ENCODE measurements around the gene SLC8A1.

SLC8A1 gene

GRCh38 chr2:40273734-40274182 lies 178.1 kb downstream of the SLC8A1 start:
- no peak for DNase-seq (ENCODE audit: low spot score)

- no peak for DNase-seq (ENCODE audit: low spot score)
These were observed 180.8 kb downstream of the SLC8A1 start for GRCh38 chr2:40271094-40271493.

GRCh38 chr2:40270372-40270771 lies 181.5 kb downstream of the SLC8A1 start:
- DNase-seq (ENCODE audit: low spot score): no peak

GRCh38 chr2:40268566-40268965 lies 183.3 kb downstream of the SLC8A1 start:
- DNase-seq (ENCODE audit: low spot score): no peak

GRCh38 chr2:40266201-40266600 lies 185.7 kb downstream of the SLC8A1 start:
- no peak for DNase-seq (ENCODE audit: low spot score)

DNA sequence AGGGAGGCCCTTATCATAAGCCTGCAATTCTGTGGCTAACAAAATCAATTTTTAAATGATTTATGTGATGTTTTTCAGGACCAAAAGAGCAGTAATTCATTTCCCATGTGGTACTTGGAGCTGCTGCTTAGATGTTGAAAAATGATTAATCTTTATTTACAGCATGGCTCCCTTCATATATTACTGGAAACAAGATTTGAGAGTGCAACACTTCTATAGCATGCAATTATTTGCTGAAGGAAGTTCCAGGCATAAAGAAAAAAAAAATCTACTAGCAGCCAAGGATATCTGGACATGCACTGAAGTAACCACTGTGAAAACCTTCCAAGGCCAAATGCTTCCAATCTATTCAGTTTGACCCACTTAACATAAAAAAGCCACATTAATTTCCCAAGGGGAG lies 186.3 kb downstream of the SLC8A1 start:
- DNase-seq (ENCODE audit: low spot score): no peak

DNA sequence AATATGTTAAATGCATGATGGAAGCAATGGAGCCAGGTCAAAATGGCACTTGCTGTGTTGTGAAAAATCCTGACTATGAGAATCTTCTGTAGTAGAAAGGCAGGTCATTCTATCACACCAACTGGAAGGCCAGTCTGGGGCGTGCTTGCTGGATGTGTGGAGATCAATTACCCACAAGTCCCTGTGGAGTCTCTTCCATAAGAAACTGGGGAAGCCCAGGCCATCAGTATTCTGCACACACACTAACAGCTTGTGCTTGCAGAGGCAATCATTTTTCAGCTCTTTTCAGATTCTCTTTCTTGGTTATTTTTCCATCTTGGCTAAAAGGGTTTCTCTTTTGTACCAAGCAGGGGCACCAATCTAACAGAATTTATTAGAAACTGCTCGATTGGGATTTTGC lies 190.8 kb downstream of the SLC8A1 start:
- DNase-seq (ENCODE audit: low spot score): no peak

DNA sequence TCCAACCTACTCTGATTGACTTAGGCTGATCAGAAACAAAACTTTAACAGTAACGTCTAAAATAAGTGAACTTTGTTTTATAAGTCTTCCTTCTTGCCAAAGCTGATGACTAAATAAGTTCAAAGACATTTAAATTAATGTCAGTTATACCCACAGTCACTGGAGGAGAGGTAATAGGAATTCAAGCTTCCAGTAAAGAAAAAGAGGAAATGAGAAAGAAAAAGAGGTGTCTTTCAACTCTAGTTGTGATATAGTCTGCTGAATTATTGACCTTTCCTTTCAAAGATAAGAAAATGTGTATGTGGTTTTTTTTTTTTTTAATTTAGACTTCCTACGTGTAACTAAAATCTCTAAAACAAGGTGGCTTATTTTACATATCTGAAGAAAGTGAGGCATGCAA lies 191.5 kb downstream of the SLC8A1 start:
- no peak for DNase-seq (ENCODE audit: low spot score)

GRCh38 chr2:40259900-40260299 lies 192.0 kb downstream of the SLC8A1 start:
- no peak for DNase-seq (ENCODE audit: low spot score)

DNA sequence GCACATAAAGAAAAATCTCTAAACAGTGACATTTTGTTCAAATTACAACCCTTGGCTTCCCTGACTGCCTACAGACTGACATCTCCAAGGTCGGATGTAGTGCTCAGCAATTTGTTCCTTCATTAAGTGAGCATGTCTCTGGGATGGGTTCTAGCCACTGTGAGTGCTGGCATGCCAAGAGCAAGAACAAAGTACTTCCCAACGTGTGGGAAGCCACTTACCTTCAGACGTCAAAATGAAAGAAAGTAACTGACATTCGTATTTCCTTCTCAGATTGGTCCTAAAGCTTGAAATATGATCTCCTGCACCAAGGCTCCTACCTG lies 193.8 kb downstream of the SLC8A1 start:
- no peak for DNase-seq (ENCODE audit: low spot score)

DNA sequence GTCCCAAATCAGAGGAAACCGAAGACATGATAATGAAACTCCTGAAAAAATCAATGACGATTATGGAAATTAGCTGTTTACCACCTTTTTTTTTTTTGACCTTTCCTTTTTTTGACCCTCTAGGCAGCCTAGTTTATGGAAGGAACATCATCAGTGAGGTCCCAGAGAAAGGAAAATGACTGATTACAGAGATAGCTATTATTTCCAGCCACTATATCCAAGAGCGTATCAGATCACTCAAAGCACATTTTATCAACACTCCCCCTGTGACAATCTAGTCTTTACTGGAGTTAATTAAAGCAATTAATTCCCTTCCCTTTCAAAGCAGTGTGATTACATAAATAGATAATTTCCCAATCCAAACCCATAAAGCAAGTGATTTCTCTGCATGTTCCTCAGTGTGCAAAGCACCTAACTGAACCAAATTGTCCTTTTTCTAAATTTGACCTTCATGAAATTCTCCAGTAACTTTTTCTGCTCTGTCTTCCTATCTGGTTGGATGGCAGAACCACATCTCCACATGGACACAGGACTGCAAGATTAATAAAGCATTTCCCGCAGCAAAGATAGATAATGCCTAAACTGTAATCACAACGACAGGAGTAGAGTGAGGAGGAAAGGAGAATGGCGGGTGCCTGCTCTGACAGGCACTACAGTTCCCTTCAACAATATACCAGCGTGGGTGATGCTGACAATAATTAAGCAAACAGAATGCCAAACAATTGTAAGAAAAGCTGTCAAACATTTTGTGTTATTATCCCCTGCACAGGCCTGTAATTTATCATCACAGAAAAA lies 194.4 kb downstream of the SLC8A1 start:
- no peak for DNase-seq (ENCODE audit: low spot score)

- DNase-seq (ENCODE audit: low spot score): peak; percentile 33
These were observed 195.2 kb downstream of the SLC8A1 start for GRCh38 chr2:40256649-40257048.

DNA sequence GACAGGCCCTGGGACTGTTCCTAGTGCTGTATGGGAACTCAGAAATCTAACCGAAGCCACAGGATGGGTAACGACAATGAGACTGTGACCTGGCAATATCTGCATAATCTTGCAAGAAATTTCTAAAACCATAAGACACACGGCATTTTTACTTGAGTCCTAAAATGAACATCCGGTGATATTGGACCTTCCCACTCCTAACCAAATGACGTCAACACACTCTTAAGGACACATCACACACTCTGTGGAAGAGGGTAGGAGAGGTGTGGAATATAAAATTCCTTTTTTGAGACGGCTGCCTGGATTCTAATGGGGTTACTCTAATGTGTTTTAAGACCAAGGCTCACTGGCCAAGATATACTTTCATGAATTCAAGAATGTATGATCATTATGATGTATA lies 195.9 kb downstream of the SLC8A1 start:
- DNase-seq (ENCODE audit: low spot score): no peak

DNA sequence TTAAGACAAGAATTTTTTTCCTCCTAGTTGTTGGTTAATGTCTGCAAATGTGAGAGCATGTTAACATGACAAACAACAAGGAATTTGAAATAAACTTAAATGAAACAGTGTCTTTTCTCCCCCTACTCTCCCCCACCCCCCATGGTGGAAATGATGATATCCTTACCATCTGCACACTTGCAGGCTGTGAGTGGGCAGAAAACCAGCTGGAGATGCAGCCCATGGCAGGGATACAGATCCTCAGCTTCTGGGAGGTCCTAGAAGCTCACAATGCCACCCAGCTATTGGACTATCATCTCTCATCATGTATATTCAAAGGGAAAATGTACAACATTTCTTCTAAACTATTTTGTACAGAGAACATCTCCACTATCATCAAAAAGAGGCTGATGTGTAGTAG lies 196.8 kb downstream of the SLC8A1 start:
- no peak for DNase-seq (ENCODE audit: low spot score)

DNA sequence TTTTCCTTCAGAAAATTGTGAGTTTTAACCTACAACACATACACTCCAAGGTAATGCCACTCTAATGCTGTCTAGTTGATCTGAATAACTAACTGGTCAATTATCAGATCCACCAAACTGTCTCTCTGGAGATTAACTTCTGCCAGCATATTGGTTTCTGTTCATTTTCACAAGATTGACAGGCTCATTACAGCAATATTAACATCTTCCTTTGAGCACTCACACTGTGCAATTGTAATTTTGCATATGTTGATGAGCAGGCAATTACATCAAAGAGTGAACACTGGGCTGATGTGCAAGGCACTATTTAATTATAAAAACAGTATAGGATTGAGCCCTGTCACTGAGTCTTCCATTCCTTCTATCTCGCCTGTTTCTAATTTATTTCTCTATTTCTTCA lies 197.3 kb downstream of the SLC8A1 start:
- no peak for DNase-seq (ENCODE audit: low spot score)

DNA sequence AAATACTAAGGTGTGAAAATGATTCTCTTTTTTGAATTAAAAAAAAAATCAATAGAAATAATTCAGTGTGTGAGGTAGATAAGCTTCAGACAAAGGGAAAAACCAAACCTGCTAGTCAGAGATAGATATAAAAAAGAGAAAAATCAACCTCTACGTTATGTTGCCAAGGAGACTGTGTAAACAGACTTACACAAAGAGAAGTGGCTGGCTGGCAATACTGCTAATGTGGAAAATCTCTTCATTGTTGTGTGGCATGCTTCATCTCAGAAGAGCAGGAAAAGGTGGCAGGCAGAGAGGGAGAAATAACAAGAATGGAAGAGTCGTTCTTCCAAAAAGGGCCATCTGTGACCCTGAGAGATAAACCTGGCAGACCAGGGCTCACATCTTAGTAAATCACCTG lies 200.8 kb downstream of the SLC8A1 start:
- no peak for DNase-seq (ENCODE audit: low spot score)

DNA sequence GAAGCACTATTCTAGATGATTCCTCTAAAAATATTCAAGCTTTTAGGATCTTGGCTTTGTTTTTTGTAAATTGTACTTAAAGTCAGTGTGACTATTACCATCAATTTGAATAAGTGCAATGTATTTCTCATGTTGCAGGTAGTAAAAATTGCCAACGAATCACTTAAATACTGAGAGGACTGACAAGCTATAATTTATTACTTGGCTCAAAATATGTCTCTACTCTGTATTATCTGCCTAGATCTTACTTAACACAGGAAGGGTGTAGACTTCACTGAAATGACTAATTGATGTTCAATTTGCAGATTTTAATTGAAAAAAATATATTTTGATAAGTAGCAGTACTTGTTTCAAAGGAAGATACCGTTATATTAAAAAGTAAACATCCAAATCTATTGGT lies 202.3 kb downstream of the SLC8A1 start:
- DNase-seq (ENCODE audit: low spot score): no peak

DNA sequence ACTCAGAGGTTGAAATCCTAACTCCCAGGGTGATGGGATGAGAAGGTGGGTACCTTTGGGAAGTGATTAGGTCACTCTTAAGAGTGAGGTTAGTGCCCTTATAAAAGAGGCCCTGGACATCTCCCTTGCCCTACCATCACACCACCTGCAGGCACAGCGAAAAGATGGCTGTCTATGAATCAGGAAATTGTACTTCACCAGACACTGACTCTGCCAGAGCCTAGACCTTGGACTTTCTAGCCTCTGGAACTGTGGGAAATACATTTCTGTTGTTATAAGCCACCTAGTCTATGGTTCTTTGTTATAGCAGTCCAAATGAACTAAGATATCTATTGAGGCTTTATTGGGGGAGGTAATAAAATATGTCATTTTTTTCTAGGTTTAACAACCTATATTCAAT lies 203.6 kb downstream of the SLC8A1 start:
- no peak for DNase-seq (ENCODE audit: low spot score)

DNA sequence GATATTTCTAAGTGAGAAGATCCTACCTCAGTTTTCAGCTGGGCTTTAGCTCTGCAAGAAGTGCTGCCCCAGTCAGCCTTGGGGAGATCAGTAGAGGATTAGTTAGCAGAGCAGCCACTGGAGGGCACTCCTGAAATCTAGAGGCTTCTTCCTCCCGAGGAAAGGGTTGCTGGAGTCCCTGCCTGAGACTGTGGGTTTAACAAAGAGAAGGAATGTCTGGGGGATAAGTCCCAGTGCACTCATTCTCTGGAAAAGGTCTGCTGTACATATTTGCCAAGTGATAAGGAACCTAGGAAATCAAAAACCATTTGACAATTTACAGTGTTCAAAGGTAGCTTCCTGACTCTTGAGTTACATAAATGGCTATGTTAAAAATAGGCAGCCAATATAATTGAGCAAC lies 207.2 kb downstream of the SLC8A1 start:
- peak; percentile 67 for DNase-seq (ENCODE audit: low spot score)

DNA sequence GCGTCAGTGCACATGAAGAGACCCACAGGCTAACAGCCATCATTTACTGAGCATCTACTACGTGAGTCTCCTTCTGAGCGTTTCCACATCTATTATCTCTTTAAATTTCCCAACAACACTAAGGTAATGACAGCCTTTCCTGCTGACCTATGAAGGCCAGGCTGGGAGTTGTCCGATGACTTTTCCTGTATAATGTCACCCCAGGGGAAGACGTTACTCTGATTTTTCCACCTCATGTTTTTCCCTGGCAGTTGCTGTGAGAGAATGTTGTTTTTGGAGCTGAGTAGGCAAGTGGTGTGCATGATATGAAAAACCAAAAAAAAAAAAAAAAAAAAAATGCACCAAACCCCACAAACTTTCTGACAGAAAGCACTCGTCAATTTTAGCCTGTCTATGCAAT lies 207.6 kb downstream of the SLC8A1 start:
- DNase-seq (ENCODE audit: low spot score): no peak

DNA sequence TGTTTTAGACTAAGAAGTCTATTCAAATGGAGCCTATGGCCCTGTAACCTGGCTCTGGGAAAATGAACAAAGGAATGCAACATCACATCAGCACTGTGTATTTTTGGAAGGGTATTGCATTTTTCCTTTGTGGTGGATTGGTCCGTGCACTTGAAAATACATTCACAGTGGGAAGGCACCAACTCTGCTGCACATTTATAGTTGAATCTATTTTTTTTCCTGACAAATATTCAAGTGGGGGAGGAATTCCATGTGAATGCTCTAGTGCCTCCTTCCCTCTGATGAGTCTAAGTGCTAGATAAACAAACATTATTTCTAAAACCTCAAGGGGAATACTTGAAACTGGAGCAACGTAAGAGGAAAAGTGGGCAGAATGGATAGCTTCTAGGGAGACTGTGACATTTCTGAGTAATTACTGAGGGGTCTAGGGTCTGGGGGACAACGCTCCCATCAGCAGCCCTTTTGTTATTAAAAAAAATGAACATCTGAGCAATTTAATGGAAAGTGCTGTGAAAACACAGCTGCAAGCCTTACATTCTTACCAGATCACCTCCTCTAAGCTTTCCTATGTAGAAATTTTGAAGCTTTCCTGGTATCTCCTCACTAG lies 208.2 kb downstream of the SLC8A1 start:
- DNase-seq (ENCODE audit: low spot score): peak; percentile 34

DNA sequence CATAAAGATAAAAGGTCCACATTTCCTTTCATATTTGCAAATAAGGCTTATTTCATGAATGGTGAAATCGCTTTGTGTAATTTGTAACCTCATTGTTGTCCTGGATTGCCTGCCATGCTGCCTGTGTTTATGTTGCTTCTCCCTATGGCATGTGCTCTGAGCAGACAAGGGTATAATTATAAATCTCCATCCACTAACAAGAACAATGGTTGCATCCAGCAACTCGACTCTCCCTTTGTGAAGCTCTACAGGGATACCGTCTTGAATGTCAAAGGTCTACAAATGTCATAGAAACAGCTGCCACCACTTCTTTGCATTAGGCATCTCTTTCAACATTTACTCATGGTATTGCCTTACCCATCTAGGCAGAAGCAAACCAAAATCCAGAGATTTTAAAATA lies 209.6 kb downstream of the SLC8A1 start:
- no peak for DNase-seq (ENCODE audit: low spot score)

DNA sequence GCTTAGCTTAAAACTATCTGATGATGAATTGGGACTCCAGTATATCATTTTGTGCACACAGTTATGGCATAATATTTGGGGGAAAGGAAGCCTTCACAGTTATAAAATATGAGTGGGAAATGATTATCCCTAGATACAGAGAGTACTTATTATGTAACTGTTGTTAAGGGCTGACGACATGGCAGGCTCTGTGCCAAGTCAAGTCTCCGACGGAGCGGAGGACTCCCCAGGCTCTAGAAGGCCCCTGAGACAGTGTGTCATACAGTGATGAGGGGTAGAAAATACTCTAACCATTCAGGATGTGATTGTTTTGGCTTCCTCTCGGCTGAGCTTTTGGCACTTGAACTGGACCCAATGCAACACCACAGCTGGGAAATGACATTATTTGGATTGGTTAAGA lies 211.8 kb downstream of the SLC8A1 start:
- peak; percentile 82 for DNase-seq (ENCODE audit: low spot score)

All from kidney tubule cell (primary cell).